ENCODE results near the gene HSPB8.

Gene HSPB8

GRCh38 chr12:119178544-119179334, at the start of gene HSPB8:
Gene HSPB8 (plus strand): TSS chr12:119178931. CDS start chr12:119179313, 382 bp downstream.
- DNase-seq = no peak

GRCh38 chr12:119129827-119130434, 48.8 kb upstream of the HSPB8 start:
- no peak for DNase-seq

GRCh38 chr12:119130523-119130922, 48.2 kb upstream of the HSPB8 start:
- no peak for DNase-seq

GRCh38 chr12:119134284-119135072, 44.3 kb upstream of the HSPB8 start:
- DNase-seq = no peak

GRCh38 chr12:119136811-119137410, 41.8 kb upstream of the HSPB8 start:
- no peak for DNase-seq

GRCh38 chr12:119139448-119139847, 39.3 kb upstream of the HSPB8 start:
- no peak for DNase-seq

- DNase-seq = no peak
Measured at GRCh38 chr12:119145367-119145766, 33.4 kb upstream of the HSPB8 start.

- no peak for DNase-seq
Measured at GRCh38 chr12:119147847-119148448, 30.8 kb upstream of the HSPB8 start.

GRCh38 chr12:119149270-119149669, 29.5 kb upstream of the HSPB8 start:
- no peak for DNase-seq

GRCh38 chr12:119151445-119152026, 27.2 kb upstream of the HSPB8 start:
- DNase-seq = no peak

- peak; percentile 47 for DNase-seq
Measured at GRCh38 chr12:119153477-119154434, 25.0 kb upstream of the HSPB8 start.

GRCh38 chr12:119154435-119154818, 24.3 kb upstream of the HSPB8 start:
- DNase-seq = no peak

GRCh38 chr12:119156401-119157044, 22.2 kb upstream of the HSPB8 start:
- DNase-seq = no peak

GRCh38 chr12:119157528-119157927, 21.2 kb upstream of the HSPB8 start:
- no peak for DNase-seq

- no peak for DNase-seq
Measured at GRCh38 chr12:119157978-119158377, 20.8 kb upstream of the HSPB8 start.

- DNase-seq = no peak
Measured at GRCh38 chr12:119158402-119158801, 20.3 kb upstream of the HSPB8 start.

- no peak for DNase-seq
Measured at GRCh38 chr12:119159844-119160243, 18.9 kb upstream of the HSPB8 start.

GRCh38 chr12:119167902-119168301, 10.8 kb upstream of the HSPB8 start:
- no peak for DNase-seq

- DNase-seq = no peak
Measured at GRCh38 chr12:119168721-119169120, 10.0 kb upstream of the HSPB8 start.

GRCh38 chr12:119169150-119169549, 9.6 kb upstream of the HSPB8 start:
- DNase-seq = no peak

GRCh38 chr12:119171291-119171690, 7.4 kb upstream of the HSPB8 start:
- no peak for DNase-seq
